K562 (cell line): Measurements from ENCODE around the gene LMBRD1.

Source experiments
- AFF4 ChIP-seq: sonication (generic); formaldehyde crosslinking; IDR thresholded peaks from 2 replicates; pipeline ENCODE4 v1.8.0; 2023; ENCODE audit warnings: mild to moderate bottlenecking, missing genetic modification reagents
- CBX3 ChIP-seq, 2 experiments: IDR thresholded peaks; 1 replicate in 1 of 2; 2 replicates in 1 of 2; pipeline ENCODE4 v1.6.1; 2012; ENCODE audit warnings: inconsistent platforms in 2 of 2, low read length in 2 of 2, borderline replicate concordance in 1 of 2, control low read depth in 1 of 2
- EP300 ChIP-seq: IDR thresholded peaks from 2 replicates; pipeline ENCODE4 v1.6.1; 2012; ENCODE audit warnings: low read length, improper control_type of control experiment
- EZH2 ChIP-seq: IDR thresholded peaks from 2 replicates; pipeline ENCODE4 v1.6.1; 2012; ENCODE audit warnings: low read depth, mild to moderate bottlenecking, inconsistent platforms, low read length, borderline replicate concordance
- FOS ChIP-seq: IDR thresholded peaks from 3 replicates; pipeline ENCODE4 v1.6.1; 2011; ENCODE audit not compliant: insufficient read length; ENCODE audit errors: extremely low read depth
- FOXA1 ChIP-seq: fragments of 450-650 bp; IDR thresholded peaks from 2 replicates; pipeline ENCODE4 v1.6.1; 2016; ENCODE audit warnings: mild to moderate bottlenecking, borderline replicate concordance
- FOXK2 ChIP-seq, 2 experiments: fragments of 450-650 bp; IDR thresholded peaks in 1 of 2; conservative IDR thresholded peaks in 1 of 2; 2 replicates each; pipeline ENCODE4 v1.6.1; 2016; ENCODE audit warnings: low read depth in 2 of 2, mild to moderate bottlenecking in 1 of 2
- GTF2F1 ChIP-seq: IDR thresholded peaks from 2 replicates; pipeline ENCODE4 v1.6.1; 2011; ENCODE audit warnings: low read depth, low read length, improper control_type of control experiment
- PHF21A ChIP-seq: fragments of 450-650 bp; IDR thresholded peaks from 2 replicates; pipeline ENCODE4 v1.6.1; 2017; ENCODE audit warnings: low read depth, borderline replicate concordance
- SREBF2 ChIP-seq: sonication (generic); formaldehyde crosslinking; IDR thresholded peaks from 2 replicates; pipeline ENCODE4 v1.4.0; 2020; ENCODE audit warnings: mild to moderate bottlenecking, missing genetic modification reagents
- TF ChIP-seq, protein P1 (sequence below): fragments of 250-450 bp; sonication (Bioruptor Pico); IDR thresholded peaks from 2 replicates; pipeline ENCODE4 v1.9.0; 2021; ENCODE audit warnings: mild to moderate bottlenecking
- TF ChIP-seq, protein P2 (sequence below): IDR thresholded peaks from 3 replicates; pipeline ENCODE4 v1.6.1; 2011; ENCODE audit warnings: borderline replicate concordance, mild to moderate bottlenecking, moderate library complexity; ENCODE audit not compliant: insufficient read length; ENCODE audit errors: extremely low read depth

GRCh38 chr6:69813508-69813907 lies 16.7 kb upstream of the LMBRD1 start:
- TF ChIP-seq FOXA1 (no peak), EP300 (no peak), FOS (no peak), EZH2 (no peak), SREBF2 (CRISPR knock-in tag) (no peak), FOXK2 (conservative IDR thresholded peaks at IDR 0.05 in 1 of 2, IDR thresholded peaks at IDR 0.05 in 1 of 2; ENCODE audit: low read depth in 2 of 2) (no peak), GTF2F1 (no peak), CBX3 (IDR thresholded peaks at IDR 0.05; ENCODE audit: borderline replicate concordance in 1 of 2, low read length in 2 of 2) (no peak), PHF21A (no peak), AFF4 (CRISPR knock-in tag) (no peak)
- TF ChIP-seq, protein P1, sequence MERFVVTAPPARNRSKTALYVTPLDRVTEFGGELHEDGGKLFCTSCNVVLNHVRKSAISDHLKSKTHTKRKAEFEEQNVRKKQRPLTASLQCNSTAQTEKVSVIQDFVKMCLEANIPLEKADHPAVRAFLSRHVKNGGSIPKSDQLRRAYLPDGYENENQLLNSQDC: no peak
- TF ChIP-seq, protein P2, sequence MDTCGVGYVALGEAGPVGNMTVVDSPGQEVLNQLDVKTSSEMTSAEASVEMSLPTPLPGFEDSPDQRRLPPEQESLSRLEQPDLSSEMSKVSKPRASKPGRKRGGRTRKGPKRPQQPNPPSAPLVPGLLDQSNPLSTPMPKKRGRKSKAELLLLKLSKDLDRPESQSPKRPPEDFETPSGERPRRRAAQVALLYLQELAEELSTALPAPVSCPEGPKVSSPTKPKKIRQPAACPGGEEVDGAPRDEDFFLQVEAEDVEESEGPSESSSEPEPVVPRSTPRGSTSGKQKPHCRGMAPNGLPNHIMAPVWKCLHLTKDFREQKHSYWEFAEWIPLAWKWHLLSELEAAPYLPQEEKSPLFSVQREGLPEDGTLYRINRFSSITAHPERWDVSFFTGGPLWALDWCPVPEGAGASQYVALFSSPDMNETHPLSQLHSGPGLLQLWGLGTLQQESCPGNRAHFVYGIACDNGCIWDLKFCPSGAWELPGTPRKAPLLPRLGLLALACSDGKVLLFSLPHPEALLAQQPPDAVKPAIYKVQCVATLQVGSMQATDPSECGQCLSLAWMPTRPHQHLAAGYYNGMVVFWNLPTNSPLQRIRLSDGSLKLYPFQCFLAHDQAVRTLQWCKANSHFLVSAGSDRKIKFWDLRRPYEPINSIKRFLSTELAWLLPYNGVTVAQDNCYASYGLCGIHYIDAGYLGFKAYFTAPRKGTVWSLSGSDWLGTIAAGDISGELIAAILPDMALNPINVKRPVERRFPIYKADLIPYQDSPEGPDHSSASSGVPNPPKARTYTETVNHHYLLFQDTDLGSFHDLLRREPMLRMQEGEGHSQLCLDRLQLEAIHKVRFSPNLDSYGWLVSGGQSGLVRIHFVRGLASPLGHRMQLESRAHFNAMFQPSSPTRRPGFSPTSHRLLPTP: no peak
